ENCODE data around the gene KLF6.

KLF6 gene

DNA sequence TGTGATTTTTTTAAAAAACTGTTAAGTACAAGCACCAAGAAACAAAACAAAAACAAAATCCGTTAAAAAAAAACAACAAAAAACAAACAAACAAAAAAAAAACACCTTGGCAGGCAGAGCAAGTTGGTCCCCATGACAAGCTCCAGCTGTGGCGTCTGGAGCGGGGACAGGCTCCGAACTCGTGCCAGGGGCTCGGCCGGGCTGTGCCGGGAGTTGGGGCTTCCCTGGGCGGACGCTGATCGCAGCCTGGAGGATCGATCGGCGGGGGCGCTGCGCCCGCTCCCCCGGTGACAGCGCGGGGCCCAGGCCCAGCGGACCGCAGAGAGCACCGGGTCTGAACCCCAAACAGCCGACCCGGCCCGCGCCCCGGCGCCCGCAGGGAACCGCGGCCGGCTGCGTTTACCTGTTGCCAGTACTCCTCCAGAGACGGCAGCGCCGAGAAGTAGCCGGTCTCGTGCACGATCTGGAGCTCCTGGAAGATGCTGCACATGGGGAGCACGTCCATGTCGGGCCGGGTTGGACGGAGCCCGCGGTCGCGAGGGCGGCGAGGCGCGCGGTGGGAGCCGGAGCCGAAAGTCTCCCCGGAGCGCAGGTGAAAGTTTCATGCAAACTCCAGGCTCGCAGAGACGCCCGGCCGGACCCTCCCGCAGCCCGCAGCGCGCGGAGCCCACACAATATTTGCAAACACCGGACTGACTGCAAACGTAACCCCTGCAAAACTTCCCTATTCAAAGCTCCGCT lies at the start of gene KLF6:
Gene KLF6 (minus strand): TSS at position 700 of the 741 bp plus-strand sequence. CDS start 195 bp downstream, at position 505.
- FAIRE-seq: no peak
- no peak for DNase-seq (ENCODE audit: insufficient read length, low spot score)

DNA sequence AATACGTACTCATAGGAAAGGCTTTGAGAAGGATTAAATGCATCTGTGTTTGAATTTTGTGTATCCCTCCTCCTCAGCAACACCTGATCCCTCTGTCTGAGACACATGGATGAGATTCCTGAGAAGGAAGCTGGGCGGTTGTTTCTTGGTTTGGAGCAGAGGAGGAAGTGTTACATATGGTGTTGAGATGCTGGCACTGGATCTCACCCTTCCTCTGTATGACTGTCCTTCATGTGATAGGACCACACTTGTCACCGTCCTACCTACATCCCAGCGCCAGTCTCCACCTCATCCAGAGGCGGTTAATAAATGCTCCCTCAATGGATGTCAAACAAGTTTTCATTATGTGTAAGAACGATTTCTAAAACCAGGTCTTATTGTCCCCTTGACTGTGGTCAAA lies 49.4 kb upstream of the KLF6 start:
- DNase-seq (ENCODE audit: insufficient read length, low spot score) (no peak), FAIRE-seq (no peak)

DNA sequence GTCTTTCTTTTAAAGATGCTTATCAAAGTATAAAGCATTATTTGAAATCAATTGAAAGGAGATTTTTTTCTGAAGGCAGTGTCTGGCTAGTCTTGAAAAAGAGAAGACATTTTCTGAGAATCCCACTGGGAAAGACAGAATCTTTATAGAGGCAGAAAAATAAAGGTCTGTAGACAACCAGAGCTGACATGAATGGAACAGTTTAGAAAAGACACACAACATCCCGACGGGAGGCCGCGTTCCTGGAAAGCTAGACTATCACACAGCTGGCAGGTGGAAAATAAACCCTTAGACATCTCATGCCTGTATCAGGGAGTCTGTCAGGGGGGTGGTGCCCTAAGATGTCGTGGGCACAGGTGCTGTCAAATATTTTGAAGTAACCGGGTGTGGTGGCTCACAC lies 48.0 kb upstream of the KLF6 start:
- DNase-seq (ENCODE audit: insufficient read length, low spot score) (no peak), FAIRE-seq (no peak)

DNA sequence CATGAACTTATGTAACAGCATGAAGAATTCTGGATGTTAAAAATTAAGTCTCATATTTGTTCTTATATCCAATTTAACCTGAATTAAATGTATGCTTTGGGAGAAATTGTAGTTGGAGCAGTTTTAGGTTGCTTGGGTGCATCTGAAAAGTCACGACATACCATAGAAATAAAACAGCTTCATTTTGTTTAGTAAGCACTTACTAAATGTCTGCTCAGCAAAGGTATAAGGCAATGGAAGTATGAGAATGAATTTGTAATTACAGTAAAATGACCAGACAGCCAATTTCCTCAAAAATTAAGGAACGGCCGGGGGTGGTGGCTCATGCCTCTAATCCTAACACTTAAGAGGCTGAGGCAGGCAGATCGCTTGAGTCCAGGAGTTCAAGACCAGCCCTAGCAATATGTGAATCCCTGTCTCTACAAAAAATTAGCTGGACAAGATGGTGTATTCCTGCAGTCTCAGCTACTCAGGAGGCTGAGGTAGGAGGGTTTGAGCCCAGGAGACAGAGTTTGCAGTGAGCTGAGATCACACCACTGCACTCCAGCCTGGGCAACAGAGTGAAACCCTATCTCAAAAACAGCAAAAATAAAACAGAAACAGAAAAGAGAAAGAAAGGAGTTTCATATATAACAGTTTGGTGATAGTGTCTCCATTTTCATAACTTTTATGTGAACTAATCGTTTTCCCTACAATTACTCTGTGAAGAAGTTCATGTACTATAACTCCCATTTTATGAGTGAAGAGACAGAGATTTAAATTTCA lies 47.2 kb upstream of the KLF6 start:
- DNase-seq (ENCODE audit: insufficient read length, low spot score): no peak
- FAIRE-seq: no peak

DNA sequence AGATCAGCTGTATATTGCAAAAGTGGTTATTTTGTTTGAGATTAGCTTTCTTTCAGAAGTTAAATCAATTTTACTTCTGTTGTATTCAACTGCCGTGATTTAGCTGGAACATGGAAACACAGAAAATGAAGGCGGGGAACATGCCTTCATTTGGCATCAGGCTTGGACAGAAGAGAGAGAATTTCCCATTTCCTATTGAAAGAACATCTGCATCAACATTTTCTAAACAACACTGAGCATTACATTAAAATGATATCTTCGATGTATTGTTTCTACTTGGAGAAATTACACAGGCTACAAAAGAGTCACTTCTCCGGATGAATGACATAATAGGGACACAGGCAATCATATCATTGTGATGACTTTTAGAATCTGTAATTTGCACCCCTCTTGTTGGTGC lies 46.6 kb upstream of the KLF6 start:
- DNase-seq (ENCODE audit: insufficient read length, low spot score) (no peak), FAIRE-seq (no peak)

DNA sequence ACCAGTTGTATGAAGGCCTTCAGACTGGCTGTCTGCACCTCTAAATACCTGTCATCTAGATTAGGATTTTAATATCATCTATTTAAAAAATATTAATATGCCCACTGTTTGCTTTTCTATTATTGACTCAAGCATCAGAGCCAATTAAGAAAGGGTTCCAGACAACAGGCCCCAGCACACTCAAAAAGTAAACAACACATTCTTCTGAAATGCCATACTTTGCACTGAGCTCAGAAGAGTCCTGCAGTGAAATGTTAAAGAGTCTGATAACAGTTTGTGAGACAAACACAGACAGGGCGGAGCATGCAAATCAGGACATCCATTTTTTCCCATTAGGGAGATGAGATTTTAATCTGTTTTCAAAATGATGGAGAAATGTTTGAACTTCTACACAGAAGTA lies 45.9 kb upstream of the KLF6 start:
- FAIRE-seq (no peak), DNase-seq (ENCODE audit: insufficient read length, low spot score) (no peak)

DNA sequence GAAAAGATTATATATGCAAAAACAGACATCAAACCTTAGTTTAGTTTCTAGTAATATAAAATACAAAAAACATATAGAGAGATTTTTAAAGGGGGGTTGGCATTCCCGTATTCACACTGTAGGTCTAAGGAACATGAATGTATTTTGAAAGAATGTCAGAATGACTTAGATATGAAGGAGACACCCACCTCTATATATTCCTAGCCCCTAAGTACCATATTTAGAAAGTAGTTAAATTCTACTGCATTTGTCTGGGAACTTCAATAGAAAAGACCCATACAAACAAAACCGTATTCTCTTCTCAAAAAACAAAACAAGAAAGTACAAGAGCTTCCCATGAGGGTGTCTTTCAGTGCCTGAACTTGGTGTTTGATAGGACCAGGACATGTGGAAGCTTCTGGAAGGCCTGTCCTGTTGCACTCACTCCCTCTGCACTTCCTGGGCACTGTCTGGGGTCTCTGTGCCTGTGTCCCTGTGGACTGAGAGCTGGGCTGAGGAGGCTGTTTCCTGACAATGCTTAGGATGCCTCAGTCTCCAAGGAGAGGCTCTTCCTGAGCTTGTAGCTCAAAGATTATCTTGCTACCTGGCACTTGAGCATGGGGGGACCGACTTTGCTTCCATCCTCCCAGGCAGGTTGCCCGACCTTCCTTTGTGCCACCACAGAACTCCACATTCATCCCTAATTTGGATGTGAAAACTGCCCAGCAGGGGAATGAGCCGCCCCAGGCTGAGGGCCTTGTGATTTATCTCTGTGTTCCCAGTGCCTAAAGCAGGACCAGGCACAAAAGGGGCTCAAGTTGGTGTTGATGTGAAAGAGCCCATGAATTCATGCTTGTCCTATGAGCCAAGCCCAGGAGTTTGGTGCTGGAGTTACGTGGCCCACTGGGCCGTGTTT lies 44.4 kb upstream of the KLF6 start:
- DNase-seq (ENCODE audit: insufficient read length, low spot score) (no peak), FAIRE-seq (no peak)

DNA sequence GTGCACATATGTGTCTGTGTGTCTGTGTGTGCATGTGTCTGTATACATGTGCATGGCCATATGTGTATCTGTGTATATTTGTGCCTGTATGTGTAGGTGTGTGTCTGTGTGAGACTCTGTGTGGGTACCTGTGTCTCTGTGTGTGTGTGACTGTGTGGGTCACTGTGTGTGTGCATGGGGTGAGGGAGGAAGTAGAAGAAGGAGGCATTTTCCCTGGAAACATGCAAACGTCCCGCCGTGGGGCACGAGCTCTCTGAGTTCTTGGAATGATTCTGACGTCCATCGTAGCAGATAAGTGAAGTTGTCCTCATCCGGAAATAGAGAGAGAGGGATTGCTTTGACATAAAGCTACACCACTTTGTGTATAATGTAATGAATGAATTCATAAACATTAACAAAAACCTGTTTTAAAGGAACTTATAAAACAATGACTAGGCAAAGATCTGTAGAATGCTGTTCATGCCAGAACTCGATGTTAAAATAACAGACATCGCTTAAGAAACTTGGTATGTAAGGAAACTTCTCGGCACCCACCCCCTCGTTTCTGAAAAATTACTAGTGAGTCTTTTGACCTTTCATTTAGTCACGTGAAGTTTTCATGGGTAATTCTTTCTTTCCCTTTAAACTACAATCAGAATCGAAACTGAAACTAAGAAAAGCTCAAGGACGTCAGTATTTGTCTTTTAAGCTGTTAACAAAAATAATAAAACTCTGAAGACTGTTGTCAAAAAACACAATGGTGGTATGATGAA lies 43.6 kb upstream of the KLF6 start:
- DNase-seq (ENCODE audit: insufficient read length, low spot score) (no peak), FAIRE-seq (no peak)

DNA sequence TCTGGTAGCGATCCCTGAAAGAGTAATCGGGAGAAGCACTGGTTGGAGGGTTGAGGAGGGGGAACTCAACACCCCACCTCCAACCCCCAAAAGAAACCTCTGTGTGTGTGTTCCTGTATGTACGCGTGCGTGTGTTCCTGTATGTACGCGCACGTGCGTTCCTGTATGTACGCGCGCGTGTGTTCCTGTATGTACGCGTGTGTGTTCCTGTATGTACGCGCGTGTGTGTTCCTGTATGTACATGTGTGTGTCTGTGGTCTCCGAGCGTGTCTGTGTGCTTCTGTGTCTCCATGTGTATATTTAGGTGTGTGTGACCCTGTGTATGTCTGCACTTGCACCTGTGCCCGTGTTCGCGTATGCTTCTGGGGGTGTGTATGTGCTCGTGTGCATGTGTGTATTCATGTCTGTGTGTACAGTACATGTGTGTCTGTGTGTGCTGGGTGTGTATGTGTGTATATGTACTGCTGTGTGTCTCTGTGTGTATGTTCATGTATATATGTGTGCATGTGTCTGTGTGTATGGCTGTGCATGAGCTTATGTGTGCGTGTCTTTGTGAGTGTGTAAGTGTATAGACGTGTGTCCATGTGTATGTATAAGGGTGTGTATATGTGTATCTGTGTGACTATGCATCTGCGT lies 42.9 kb upstream of the KLF6 start:
- DNase-seq (ENCODE audit: insufficient read length, low spot score): no peak

DNA sequence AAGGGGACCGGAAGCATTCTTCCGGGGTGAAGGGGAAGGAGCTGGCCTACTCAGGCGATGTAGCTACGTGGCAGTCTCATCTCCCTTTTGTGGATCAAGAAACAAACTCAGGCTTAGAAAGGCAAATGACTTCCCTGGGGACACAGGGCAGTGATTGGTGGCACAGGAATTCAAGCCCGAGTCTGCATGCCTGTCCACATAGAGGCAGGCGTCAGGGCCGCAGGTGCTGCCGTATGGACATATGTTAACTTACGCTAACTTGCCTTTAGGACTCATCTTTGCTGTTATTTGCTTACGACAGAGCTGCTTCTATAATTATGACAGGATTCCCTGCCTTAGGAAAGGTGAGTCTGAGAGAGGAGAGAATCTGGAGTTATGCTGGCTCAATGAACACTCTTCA lies 42.3 kb upstream of the KLF6 start:
- FAIRE-seq (no peak), DNase-seq (ENCODE audit: insufficient read length, low spot score) (no peak)

More for the DNA sequence above, 42.9 kb upstream of the KLF6 start:
- FAIRE-seq: peak; percentile 79

DNA sequence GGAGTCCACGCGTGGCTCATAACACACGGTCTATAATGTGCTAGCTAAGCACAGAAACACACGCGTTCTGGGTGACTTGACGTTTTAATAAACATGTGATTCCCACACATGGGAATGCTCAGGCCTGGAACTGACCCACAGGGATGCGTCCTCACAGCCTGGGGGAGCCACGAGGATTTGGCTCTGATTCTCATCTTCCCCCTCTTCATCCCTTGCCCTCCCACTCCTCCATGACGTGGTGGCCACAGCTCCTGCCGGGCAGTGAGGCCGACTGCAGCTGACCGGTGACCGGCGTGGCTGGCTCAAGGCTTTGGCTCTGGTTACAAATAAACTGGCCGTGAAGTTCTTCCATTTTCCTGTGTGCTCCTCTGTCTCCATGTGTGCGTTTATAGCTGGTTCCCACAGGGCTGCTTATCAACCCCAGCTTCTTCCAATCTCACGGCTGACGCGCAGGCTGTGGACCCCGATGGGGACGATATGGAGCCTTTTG lies 40.9 kb upstream of the KLF6 start:
- FAIRE-seq (no peak), DNase-seq (ENCODE audit: insufficient read length, low spot score) (no peak)

DNA sequence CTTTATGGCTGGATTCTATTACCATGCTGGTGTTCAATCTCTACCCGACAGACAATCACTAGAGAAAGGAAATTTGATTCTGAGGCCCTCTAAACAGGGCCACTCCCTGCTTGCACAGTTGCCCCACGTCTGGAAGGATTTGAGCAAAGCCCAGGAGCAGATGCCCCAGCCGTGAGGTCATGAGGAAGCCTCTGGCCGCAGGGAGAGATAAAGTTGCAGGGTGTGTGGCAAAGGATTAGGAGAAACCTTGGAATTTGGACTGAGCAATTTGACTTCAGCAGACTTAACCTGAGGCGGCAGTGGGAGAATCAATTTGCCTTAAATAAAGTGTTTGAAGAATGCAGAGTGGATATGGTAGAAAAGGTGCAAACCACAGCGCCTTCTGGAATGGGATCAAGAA lies 40.2 kb upstream of the KLF6 start:
- DNase-seq (ENCODE audit: insufficient read length, low spot score): peak; percentile 78
- FAIRE-seq: no peak

DNA sequence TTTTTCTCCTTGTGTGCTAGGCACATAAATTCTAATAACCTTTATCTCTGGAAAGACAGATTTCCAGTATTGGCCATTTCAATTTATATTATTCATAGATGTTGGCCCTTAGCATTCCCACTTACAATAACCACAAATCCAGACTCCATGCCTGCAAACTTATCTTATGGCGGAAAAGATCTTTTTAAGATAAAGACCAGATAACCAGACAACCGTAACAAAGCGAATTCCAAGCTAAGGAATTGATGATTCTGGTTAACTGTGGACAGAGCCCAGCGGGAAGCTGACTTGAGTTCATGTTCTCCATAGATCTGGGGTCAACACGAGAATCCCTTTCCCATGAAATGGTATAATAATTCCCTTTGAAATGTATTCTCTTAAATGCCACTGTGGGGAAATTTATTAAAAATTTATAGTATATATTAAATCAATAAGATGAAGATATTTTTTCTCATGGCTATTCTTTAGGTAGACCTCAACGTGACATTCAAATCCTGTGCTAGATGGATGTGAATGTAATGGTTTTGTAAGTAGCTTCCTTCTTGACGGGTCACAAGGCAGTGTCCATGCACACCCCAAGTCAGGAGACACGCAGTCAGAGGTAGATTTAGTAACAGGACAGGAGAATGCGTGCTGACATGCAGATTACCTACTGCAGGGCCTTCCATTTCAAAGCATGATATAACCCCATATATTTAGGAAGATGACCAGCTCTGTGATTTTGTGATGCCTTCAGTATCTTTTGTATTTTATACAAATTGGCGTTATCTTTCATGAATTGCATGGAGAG lies 37.7 kb upstream of the KLF6 start:
- DNase-seq (ENCODE audit: insufficient read length, low spot score): no peak
- no peak for FAIRE-seq

DNA sequence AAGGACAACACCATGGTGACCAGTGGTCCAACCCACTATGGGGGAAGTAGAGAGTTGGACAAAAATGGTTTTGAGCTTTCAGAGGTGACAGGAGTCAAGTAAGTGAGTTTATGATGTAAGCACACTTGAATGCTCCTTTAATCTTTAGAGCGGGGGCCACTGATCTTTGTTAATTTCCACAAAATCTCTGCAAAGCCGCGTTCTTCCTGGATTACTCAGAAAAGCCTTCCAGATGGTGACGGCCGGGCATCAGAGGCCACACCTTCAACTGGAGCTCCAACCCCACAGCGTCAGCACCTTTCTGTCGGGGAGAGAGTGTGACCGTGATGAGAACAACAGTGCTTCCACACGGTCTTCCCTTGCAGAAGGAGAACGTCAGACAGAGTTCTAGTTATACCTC lies 35.2 kb upstream of the KLF6 start:
- DNase-seq (ENCODE audit: insufficient read length, low spot score) (no peak), FAIRE-seq (no peak)

DNA sequence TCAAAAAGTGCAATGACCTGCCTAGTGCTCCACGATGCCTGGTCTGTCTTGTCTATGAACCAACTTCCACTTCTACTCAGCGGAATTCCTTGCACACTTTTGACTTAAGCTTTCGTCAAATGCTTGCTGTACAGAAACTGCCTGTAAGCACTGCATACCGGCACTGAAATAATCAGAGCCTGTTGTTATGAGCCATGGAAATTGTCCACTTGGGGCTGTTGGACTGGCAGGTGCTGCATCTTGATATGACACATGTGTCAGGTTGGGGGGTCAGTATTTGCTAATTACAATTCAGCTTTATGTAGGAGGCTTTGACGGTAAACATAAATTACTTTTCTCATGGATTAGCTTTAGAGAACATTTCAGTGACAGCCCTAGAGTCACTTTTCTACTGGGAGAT lies 32.0 kb upstream of the KLF6 start:
- DNase-seq (ENCODE audit: insufficient read length, low spot score): no peak

DNA sequence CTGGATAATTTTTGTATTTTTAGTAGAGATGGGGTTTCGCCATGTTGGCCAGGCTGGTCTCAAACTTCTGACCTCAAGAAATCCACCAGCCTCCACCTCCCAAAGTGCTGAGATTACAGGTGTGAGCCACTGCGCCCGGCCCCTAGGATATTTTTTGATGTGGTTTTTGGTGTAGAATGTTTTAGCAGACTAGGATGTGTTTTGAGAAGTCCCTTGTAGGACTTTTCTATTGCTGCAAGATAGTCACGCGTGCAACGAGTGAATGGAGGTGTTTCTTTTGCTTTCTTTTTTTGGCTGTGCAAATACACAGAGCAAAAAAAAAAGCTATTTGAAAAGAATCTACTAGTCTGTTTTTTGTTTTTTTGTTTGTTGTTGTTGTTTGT lies 29.8 kb upstream of the KLF6 start:
- DNase-seq (ENCODE audit: insufficient read length, low spot score): no peak
- no peak for FAIRE-seq

More for the DNA sequence above, 32.0 kb upstream of the KLF6 start:
- FAIRE-seq: no peak

DNA sequence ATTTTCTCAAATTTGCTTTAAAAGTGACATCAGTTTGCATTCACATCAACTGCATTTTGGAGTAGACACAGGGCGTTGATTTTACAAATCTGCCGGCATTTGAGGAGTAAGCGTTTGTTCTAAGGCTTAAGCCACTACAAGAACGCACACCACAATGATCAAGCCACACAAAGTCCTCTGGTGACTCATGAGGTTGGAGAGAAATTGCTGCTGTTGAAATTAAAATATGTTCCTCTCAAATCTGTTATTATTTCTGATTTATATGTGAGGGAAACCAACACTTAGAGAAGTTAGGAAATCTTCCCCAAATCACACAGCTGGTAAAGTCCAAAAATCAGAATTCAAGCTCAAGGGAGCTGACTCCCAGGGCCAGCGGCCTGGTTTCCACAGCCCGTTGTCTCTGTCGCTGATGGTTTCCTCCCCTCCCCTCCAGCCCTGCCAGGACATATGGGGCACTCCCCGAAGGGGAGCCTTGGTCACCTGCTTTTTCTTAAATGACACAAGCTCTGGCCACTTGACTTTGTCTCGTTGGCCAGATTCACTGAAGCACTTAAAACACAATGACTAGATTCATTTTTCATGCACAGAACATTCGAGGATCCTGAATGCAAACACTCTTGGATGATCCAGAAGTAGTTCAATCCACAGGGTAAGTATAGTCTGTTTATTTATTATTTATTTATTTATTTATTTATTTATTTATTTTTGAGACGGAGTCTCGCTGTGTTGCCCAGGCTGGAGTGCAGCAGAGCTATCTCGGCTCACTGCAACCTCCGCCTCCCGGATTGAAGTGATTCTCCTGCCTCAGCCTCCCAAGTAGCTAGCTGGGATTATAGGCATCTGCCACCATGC lies 29.2 kb upstream of the KLF6 start:
- no peak for FAIRE-seq
- DNase-seq (ENCODE audit: insufficient read length, low spot score): no peak

DNA sequence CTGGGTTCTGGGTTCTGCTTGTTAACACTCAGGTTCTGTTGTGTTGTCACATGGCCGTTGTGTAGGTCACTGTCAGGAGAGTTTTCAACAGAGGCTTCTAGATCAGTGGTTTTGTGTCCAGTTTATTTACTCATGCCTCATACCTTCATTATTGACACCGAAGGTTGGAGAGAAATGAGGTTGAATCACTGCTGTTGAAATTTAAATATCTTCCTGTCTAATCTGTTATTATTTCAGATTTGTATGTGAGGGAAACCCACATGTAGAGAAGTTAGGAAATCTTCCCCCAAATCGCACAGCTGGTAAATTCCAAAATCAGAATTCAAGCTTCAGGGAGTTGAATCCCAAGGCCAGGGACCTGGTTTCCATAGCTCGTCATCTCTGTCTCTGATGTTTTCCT lies 28.3 kb upstream of the KLF6 start:
- DNase-seq (ENCODE audit: insufficient read length, low spot score): no peak
- FAIRE-seq: no peak

Data from HTR-8/SVneo (cell line).